H1 (cell line): Measurements from ENCODE around the gene LTC4S.

Source experiments
- EGR1 ChIP-seq: IDR thresholded peaks from 2 replicates; pipeline ENCODE4 v1.6.1; 2011; ENCODE audit warnings: low read depth, low read length, borderline replicate concordance
- EZH2 ChIP-seq: fragments of 200-600 bp; sonication (generic); IDR thresholded peaks from 2 replicates; pipeline ENCODE4 v1.7.1; 2012; ENCODE audit warnings: low read depth, mild to moderate bottlenecking, moderate library complexity, low read length, inconsistent platforms; ENCODE audit not compliant: severe bottlenecking
- FOSL1 ChIP-seq: IDR thresholded peaks from 2 replicates; pipeline ENCODE4 v1.6.1; 2011; ENCODE audit warnings: mild to moderate bottlenecking, low read depth, low read length, moderate library complexity; ENCODE audit not compliant: insufficient read depth
- POLR2A ChIP-seq, 2 experiments: IDR thresholded peaks; 1 replicate in 1 of 2; 2 replicates in 1 of 2; pipeline ENCODE4 v1.6.1; 2011; ENCODE audit warnings: low read depth in 2 of 2, low read length in 2 of 2, mild to moderate bottlenecking in 2 of 2; ENCODE audit errors: control extremely low read depth in 1 of 2
- RBBP5 ChIP-seq: IDR thresholded peaks from 2 replicates; pipeline ENCODE4 v1.7.1; 2012; ENCODE audit warnings: low read depth, mild to moderate bottlenecking, inconsistent platforms, low read length, moderate library complexity, borderline replicate concordance
- RFX5 ChIP-seq: IDR thresholded peaks from 2 replicates; pipeline ENCODE4 v1.6.1; 2011; ENCODE audit warnings: low read depth, low read length, improper control_type of control experiment, borderline replicate concordance
- SIN3A ChIP-seq, 2 experiments: IDR thresholded peaks in 1 of 2; conservative IDR thresholded peaks in 1 of 2; 2 replicates each; pipeline ENCODE4 v1.6.1; 2011 to 2012; ENCODE audit warnings: low read length in 2 of 2, improper control_type of control experiment in 1 of 2, low read depth in 1 of 2, mild to moderate bottlenecking in 1 of 2
- SUZ12 ChIP-seq: fragments of 200-600 bp; sonication (generic); IDR thresholded peaks from 2 replicates; pipeline ENCODE4 v1.6.1; 2012; ENCODE audit warnings: mild to moderate bottlenecking, inconsistent platforms, low read length, moderate library complexity, mixed read lengths
- YY1 ChIP-seq: IDR thresholded peaks from 2 replicates; pipeline ENCODE4 v1.6.1; 2011; ENCODE audit warnings: low read depth, mild to moderate bottlenecking, low read length
- TF ChIP-seq, protein P1 (sequence below), 3 experiments: IDR thresholded peaks; 1 replicate in 2 of 3; 2 replicates in 1 of 3; pipeline versions ENCODE4 v1.5.1 to v1.6.1; 2011; ENCODE audit warnings: low read length in 3 of 3, mild to moderate bottlenecking in 3 of 3, inconsistent platforms in 2 of 3, low read depth in 1 of 3, moderate library complexity in 1 of 3; ENCODE audit not compliant: insufficient read depth in 1 of 3; ENCODE audit errors: control extremely low read depth in 1 of 3

DNA sequence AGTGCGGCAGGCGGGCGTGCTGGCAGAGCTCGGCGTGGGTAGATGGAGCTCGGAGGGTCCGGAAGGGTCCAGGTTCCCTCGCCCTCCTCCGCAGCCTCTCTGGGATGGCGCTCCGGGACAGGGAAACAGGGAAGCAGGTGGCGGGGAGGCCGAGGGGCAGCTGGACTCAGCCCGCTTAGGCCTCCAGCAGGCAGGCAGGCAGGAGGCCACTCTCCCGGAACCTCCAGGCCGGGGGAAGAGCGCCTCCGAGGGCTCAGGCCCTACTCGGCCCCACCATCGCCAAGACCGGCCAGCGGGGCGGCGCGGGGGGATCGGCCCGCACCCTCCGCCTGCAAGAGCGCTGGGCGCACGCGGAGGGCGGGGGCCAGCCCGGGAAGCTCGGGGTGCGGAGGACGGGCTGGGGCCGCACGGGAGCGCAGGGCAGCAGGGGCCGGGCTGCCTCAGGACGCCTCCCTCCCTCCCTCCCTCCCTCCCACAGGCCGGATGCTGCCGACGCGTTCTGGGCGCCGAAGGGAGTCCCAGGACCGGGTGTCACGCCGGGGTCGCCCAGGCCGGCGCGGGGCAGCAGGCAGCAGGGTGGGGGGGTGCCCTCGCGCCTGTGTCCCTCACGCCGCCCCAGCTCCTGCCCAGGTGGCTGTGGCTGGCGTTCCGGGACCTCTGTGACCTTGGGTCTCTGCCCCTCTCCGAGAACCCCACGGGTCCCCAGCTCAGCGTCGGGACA, 11.9 kb downstream of the LTC4S start:
- TF ChIP-seq POLR2A (IDR thresholded peaks at IDR 0.05; ENCODE audit: control extremely low read depth in 1 of 2, low read depth in 2 of 2, low read length in 2 of 2): no peak
- no peak for TF ChIP-seq YY1
- TF ChIP-seq SIN3A (conservative IDR thresholded peaks at IDR 0.05 in 1 of 2, IDR thresholded peaks at IDR 0.05 in 1 of 2; ENCODE audit: low read depth in 1 of 2, low read length in 2 of 2): no peak
- no peak for TF ChIP-seq SUZ12
- TF ChIP-seq, protein P1, sequence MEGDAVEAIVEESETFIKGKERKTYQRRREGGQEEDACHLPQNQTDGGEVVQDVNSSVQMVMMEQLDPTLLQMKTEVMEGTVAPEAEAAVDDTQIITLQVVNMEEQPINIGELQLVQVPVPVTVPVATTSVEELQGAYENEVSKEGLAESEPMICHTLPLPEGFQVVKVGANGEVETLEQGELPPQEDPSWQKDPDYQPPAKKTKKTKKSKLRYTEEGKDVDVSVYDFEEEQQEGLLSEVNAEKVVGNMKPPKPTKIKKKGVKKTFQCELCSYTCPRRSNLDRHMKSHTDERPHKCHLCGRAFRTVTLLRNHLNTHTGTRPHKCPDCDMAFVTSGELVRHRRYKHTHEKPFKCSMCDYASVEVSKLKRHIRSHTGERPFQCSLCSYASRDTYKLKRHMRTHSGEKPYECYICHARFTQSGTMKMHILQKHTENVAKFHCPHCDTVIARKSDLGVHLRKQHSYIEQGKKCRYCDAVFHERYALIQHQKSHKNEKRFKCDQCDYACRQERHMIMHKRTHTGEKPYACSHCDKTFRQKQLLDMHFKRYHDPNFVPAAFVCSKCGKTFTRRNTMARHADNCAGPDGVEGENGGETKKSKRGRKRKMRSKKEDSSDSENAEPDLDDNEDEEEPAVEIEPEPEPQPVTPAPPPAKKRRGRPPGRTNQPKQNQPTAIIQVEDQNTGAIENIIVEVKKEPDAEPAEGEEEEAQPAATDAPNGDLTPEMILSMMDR (IDR thresholded peaks at IDR 0.05; ENCODE audit: control extremely low read depth in 1 of 3, insufficient read depth in 1 of 3, low read depth in 1 of 3, low read length in 3 of 3): no peak
- no peak for TF ChIP-seq EGR1
- TF ChIP-seq EZH2: no peak
- TF ChIP-seq RFX5: no peak
- TF ChIP-seq FOSL1: no peak
- TF ChIP-seq RBBP5: no peak
